GM19035 (cell line): ENCODE results near the gene MAP4K4.

Experiments used
- ATAC-seq: cut with Tn5 transposase; IDR thresholded peaks from one replicate; pipeline ENCODE4 v1.9.1; 2021; ENCODE audit not compliant: unreplicated experiment

Gene MAP4K4

GRCh38 chr2:101692041-101692440 is 5.5 kb upstream of the MAP4K4 start:
- ATAC-seq = no peak

GRCh38 chr2:101692766-101693165 is 4.7 kb upstream of the MAP4K4 start:
- ATAC-seq = no peak

- no peak for ATAC-seq
These were observed 3.4 kb upstream of the MAP4K4 start for GRCh38 chr2:101693991-101694588.

- ATAC-seq = no peak
These were observed 1.0 kb upstream of the MAP4K4 start for GRCh38 chr2:101696272-101697123.

GRCh38 chr2:101698014-101698843 is 722 bp downstream of the MAP4K4 start:
- peak; percentile 38 for ATAC-seq

- no peak for ATAC-seq
These were observed 1.6 kb downstream of the MAP4K4 start for GRCh38 chr2:101698844-101699754.

- no peak for ATAC-seq
These were observed 2.4 kb downstream of the MAP4K4 start for GRCh38 chr2:101699755-101700461.

- no peak for ATAC-seq
These were observed 6.5 kb downstream of the MAP4K4 start for GRCh38 chr2:101704046-101704466.

- ATAC-seq = no peak
These were observed 7.5 kb downstream of the MAP4K4 start for GRCh38 chr2:101704816-101705578.

- no peak for ATAC-seq
These were observed 8.8 kb downstream of the MAP4K4 start for GRCh38 chr2:101706121-101706818.

- peak; percentile 53 for ATAC-seq
These were observed 9.3 kb downstream of the MAP4K4 start for GRCh38 chr2:101706819-101707177.

GRCh38 chr2:101710036-101710435 is 12.5 kb downstream of the MAP4K4 start:
- ATAC-seq = no peak

- no peak for ATAC-seq
These were observed 13.2 kb downstream of the MAP4K4 start for GRCh38 chr2:101710471-101711318.

- no peak for ATAC-seq
These were observed 16.6 kb downstream of the MAP4K4 start for GRCh38 chr2:101714118-101714517.

- ATAC-seq = peak; percentile 57
These were observed 19.8 kb downstream of the MAP4K4 start for GRCh38 chr2:101717071-101717845.

GRCh38 chr2:101718479-101718878 is 21.0 kb downstream of the MAP4K4 start:
- no peak for ATAC-seq

- ATAC-seq = no peak
These were observed 21.6 kb downstream of the MAP4K4 start for GRCh38 chr2:101718993-101719571.
